CD4-positive, alpha-beta T cell treated with Interleukin-15 for 4 hours (primary cell): Measurements from ENCODE around the gene ARL15.
"Not testable (repeated sequence)": the region's sequence is repeated elsewhere in the genome, so short reads cannot be mapped to it uniquely, and the experiment has no call there.

Experiments
- DNase-seq: peaks from one replicate; pipeline ENCODE4 v3.0.0-alpha.2; 2020; ENCODE audit warnings: low spot score

ARL15 gene

GRCh38 chr5:53890490-53890889, 419.9 kb downstream of the ARL15 start:
- DNase-seq = no peak

- no peak for DNase-seq
Observed at GRCh38 chr5:53884844-53885243, 425.5 kb downstream of the ARL15 start.

GRCh38 chr5:53884417-53884816, 426.0 kb downstream of the ARL15 start:
- no peak for DNase-seq

GRCh38 chr5:53882676-53883031, 427.7 kb downstream of the ARL15 start:
- DNase-seq = no peak

GRCh38 chr5:53882006-53882675, 428.2 kb downstream of the ARL15 start:
- no peak for DNase-seq

GRCh38 chr5:53879708-53880323, 430.6 kb downstream of the ARL15 start:
- DNase-seq = no peak

- no peak for DNase-seq
Observed at GRCh38 chr5:53878015-53878414, 432.4 kb downstream of the ARL15 start.

GRCh38 chr5:53877243-53877642, 433.1 kb downstream of the ARL15 start:
- DNase-seq = no peak

GRCh38 chr5:53874409-53874808, 436.0 kb downstream of the ARL15 start:
- no peak for DNase-seq

GRCh38 chr5:53873235-53873634, 437.1 kb downstream of the ARL15 start:
- DNase-seq = no peak

GRCh38 chr5:53871775-53872174, 438.6 kb downstream of the ARL15 start:
- no peak for DNase-seq

GRCh38 chr5:53871050-53871449, 439.3 kb downstream of the ARL15 start:
- DNase-seq = no peak

GRCh38 chr5:53858700-53859456, 451.5 kb downstream of the ARL15 start:
- no peak for DNase-seq

- DNase-seq = no peak
Observed at GRCh38 chr5:53856506-53856905, 453.9 kb downstream of the ARL15 start.

- not testable (repeated sequence) for DNase-seq
Observed at GRCh38 chr5:53836851-53837430, 473.4 kb downstream of the ARL15 start.

GRCh38 chr5:53834500-53834899, 475.9 kb downstream of the ARL15 start:
- no peak for DNase-seq
